ENCODE measurements around the gene NPNT.

GRCh38 chr4:105937759-105938158, 42.5 kb downstream of the NPNT start:
- TF ChIP-seq CTCF (IDR thresholded peaks at IDR 0.05): no peak
- no peak for TF ChIP-seq POLR2A (IDR thresholded peaks at IDR 0.05)

Data from adrenal gland (tissue), 5 donors.